H9 (cell line): ENCODE measurements around the gene ADAMTS2. TPM values are rescaled to one million over a fixed set of nuclear protein-coding genes. Genes with fewer than 3 reads are reported as not detected.

Source experiments
- DNase-seq: peaks from one replicate; pipeline ENCODE4 v3.0.0-alpha.2; 2017
- H2AFZ ChIP-seq: one replicate; pipeline ENCODE4 v1.6.1; 2013; ENCODE audit warnings: mild to moderate bottlenecking, low read length, control low read depth, moderate library complexity
- H2AK5ac ChIP-seq: 2 replicates; pipeline ENCODE4 v1.6.1; 2013; ENCODE audit warnings: low read length, control low read depth, mixed read lengths; ENCODE audit not compliant: insufficient read length
- H2BK120ac ChIP-seq: one replicate; pipeline ENCODE4 v1.6.1; 2013; ENCODE audit warnings: low read depth, mild to moderate bottlenecking, low read length, control low read depth, inconsistent platforms; ENCODE audit not compliant: poor library complexity, severe bottlenecking
- H2BK12ac ChIP-seq: 2 replicates; pipeline ENCODE4 v1.6.1; 2013; ENCODE audit warnings: low read length, control low read depth, mixed read lengths, low read depth; ENCODE audit not compliant: insufficient read length
- H2BK15ac ChIP-seq: 2 replicates; pipeline ENCODE4 v1.6.1; 2013; ENCODE audit warnings: low read depth, low read length, control low read depth
- H2BK20ac ChIP-seq: one replicate; pipeline ENCODE4 v1.6.1; 2013; ENCODE audit warnings: low read depth, mild to moderate bottlenecking, low read length, control low read depth, inconsistent platforms; ENCODE audit not compliant: poor library complexity, severe bottlenecking
- H2BK5ac ChIP-seq: 2 replicates; pipeline ENCODE4 v1.6.1; 2013; ENCODE audit warnings: low read length, control low read depth, mixed read lengths; ENCODE audit not compliant: insufficient read length
- H3K14ac ChIP-seq: 2 replicates; pipeline ENCODE4 v1.6.1; 2013; ENCODE audit warnings: low read length, control low read depth; ENCODE audit not compliant: insufficient read depth
- H3K18ac ChIP-seq: 2 replicates; pipeline ENCODE4 v1.6.1; 2013; ENCODE audit warnings: low read depth, mild to moderate bottlenecking, mixed read lengths, low read length, control low read depth; ENCODE audit not compliant: insufficient read length
- H3K23ac ChIP-seq: 2 replicates; pipeline ENCODE4 v1.6.1; 2013; ENCODE audit warnings: low read length, control low read depth, mixed read lengths, low read depth; ENCODE audit not compliant: insufficient read length
- H3K23me2 ChIP-seq: 2 replicates; pipeline ENCODE4 v1.6.1; 2013; ENCODE audit warnings: low read depth, mild to moderate bottlenecking, mixed read lengths, low read length, control low read depth; ENCODE audit not compliant: insufficient read length, poor library complexity, severe bottlenecking
- H3K27ac ChIP-seq: 2 replicates; pipeline ENCODE4 v1.5.1; 2013; ENCODE audit warnings: low read length, control low read depth, mixed read lengths, low read depth; ENCODE audit not compliant: insufficient read length
- H3K27me3 ChIP-seq: 2 replicates; pipeline ENCODE4 v1.6.1; 2013; ENCODE audit warnings: low read length, control low read depth, inconsistent platforms; ENCODE audit not compliant: insufficient read depth
- H3K4ac ChIP-seq: 2 replicates; pipeline ENCODE4 v1.6.1; 2013; ENCODE audit warnings: low read depth, mild to moderate bottlenecking, control low read depth, inconsistent platforms, low read length, moderate library complexity
- H3K4me1 ChIP-seq: 2 replicates; pipeline ENCODE4 v1.6.1; 2013; ENCODE audit warnings: low read length, control low read depth, inconsistent platforms; ENCODE audit not compliant: insufficient read depth
- H3K4me2 ChIP-seq: 2 replicates; pipeline ENCODE4 v1.6.1; 2013; ENCODE audit warnings: low read length, control low read depth, mixed read lengths; ENCODE audit not compliant: insufficient read length, insufficient read depth
- H3K56ac ChIP-seq: 2 replicates; pipeline ENCODE4 v1.6.1; 2013; ENCODE audit warnings: low read depth, mild to moderate bottlenecking, mixed read lengths, low read length, control low read depth; ENCODE audit not compliant: insufficient read length
- H3K79me1 ChIP-seq: 2 replicates; pipeline ENCODE4 v1.6.1; 2013; ENCODE audit warnings: low read depth, mild to moderate bottlenecking, moderate library complexity, low read length, control low read depth, inconsistent platforms; ENCODE audit not compliant: insufficient read depth, poor library complexity, severe bottlenecking
- H3K79me2 ChIP-seq: 2 replicates; pipeline ENCODE4 v1.6.1; 2013; ENCODE audit warnings: low read length, control low read depth, inconsistent platforms; ENCODE audit not compliant: insufficient read depth
- H3K9ac ChIP-seq: 2 replicates; pipeline ENCODE4 v1.6.1; 2013; ENCODE audit warnings: low read length, control low read depth, mixed read lengths; ENCODE audit not compliant: insufficient read length; ENCODE audit errors: extremely low read depth
- H3K9me3 ChIP-seq: one replicate; pipeline ENCODE4 v1.6.1; 2013; ENCODE audit warnings: low read depth, low read length, inconsistent platforms; ENCODE audit not compliant: control insufficient read depth
- H3T11ph ChIP-seq: one replicate; pipeline ENCODE4 v1.6.1; 2013; ENCODE audit warnings: mild to moderate bottlenecking, low read length, control low read depth, inconsistent platforms
- H4K20me1 ChIP-seq: one replicate; pipeline ENCODE4 v1.6.1; 2013; ENCODE audit not compliant: control insufficient read depth, insufficient read length, insufficient read depth
- H4K5ac ChIP-seq: 2 replicates; pipeline ENCODE4 v1.6.1; 2013; ENCODE audit warnings: low read depth, mild to moderate bottlenecking, mixed read lengths, low read length, control low read depth; ENCODE audit not compliant: insufficient read length
- H4K8ac ChIP-seq: replicated peaks from 2 replicates; pipeline ENCODE4 v1.6.1; 2013; ENCODE audit warnings: low read length, control low read depth, mixed read lengths, low read depth; ENCODE audit not compliant: insufficient read length
- H4K91ac ChIP-seq: 2 replicates; pipeline ENCODE4 v1.6.1; 2013; ENCODE audit warnings: low read depth, mild to moderate bottlenecking, moderate library complexity, mixed read lengths, low read length, control low read depth; ENCODE audit not compliant: insufficient read length
- H3K27ac Mint-ChIP-seq, 3 experiments: 2 replicates in 2 of 3; 3 replicates in 1 of 3; pipeline ENCODE4 v1.8.0; 2020 to 2021; ENCODE audit warnings: mixed read lengths in 3 of 3, mild to moderate bottlenecking in 1 of 3, moderate library complexity in 1 of 3
- H3K27me3 Mint-ChIP-seq: 2 replicates; pipeline ENCODE4 v1.8.0; 2021; ENCODE audit warnings: low read depth, mild to moderate bottlenecking, moderate library complexity, mixed read lengths
- H3K36me3 Mint-ChIP-seq, 3 experiments: 2 replicates in 2 of 3; 3 replicates in 1 of 3; pipeline ENCODE4 v1.8.0; 2020 to 2021; ENCODE audit warnings: low read depth in 3 of 3, mixed read lengths in 3 of 3; ENCODE audit not compliant: insufficient read depth in 1 of 3
- H3K4me1 Mint-ChIP-seq, 2 experiments: 2 replicates each; pipeline ENCODE4 v1.8.0; 2020; ENCODE audit warnings: mixed read lengths in 2 of 2
- H3K4me3 Mint-ChIP-seq, 2 experiments: 2 replicates in 1 of 2; 3 replicates in 1 of 2; pipeline ENCODE4 v1.8.0; 2020 to 2021; ENCODE audit warnings: mild to moderate bottlenecking in 2 of 2, mixed read lengths in 2 of 2, moderate library complexity in 1 of 2
- H3K9me3 Mint-ChIP-seq, 2 experiments: 2 replicates in 1 of 2; 3 replicates in 1 of 2; pipeline ENCODE4 v1.8.0; 2020; ENCODE audit warnings: mild to moderate bottlenecking in 2 of 2, mixed read lengths in 2 of 2, moderate library complexity in 1 of 2
- CTCF ChIP-seq: fragments of 200-600 bp; sonication (generic); conservative IDR thresholded peaks from 3 replicates; pipeline ENCODE4 v1.8.0; 2021; ENCODE audit warnings: antibody characterized with exemption, mild to moderate bottlenecking
- WGBS: extraction: QIAGEN DNeasy Blood & Tissue Kit; methylation state at CpG from one replicate; pipeline ENCODE4 v1.1.7; 2013; ENCODE audit warnings: missing lambda C conversion rate, low lambda C conversion rate, mixed read lengths; ENCODE audit not compliant: insufficient read length; ENCODE audit errors: extremely low coverage; 5-methylcytosine and 5-hydroxymethylcytosine counted together
- total RNA-seq: library from RNA; stranded (reverse); gene quantifications from 2 replicates; pipeline ENCODE4 v1.2.1, GENCODE V29; 2021

Gene ADAMTS2
- total RNA-seq, 1 experiment from 2014 or later = 5.4 TPM

- H3K23me2 ChIP-seq = no peaks in the 10 kb centered on the region
- H4K8ac ChIP-seq = no peak overlapping the region
- no peaks in the 10 kb centered on the region for H3K79me1 ChIP-seq
- H2AK5ac ChIP-seq = no peak overlapping the region
- no peak for TF ChIP-seq CTCF
- no peak overlapping the region for H2BK5ac ChIP-seq
- H3K27me3 Mint-ChIP-seq = no peaks in the 10 kb centered on the region
- no peak overlapping the region for H2BK20ac ChIP-seq
- H3K27me3 ChIP-seq = no peaks in the 10 kb centered on the region
- no peaks in the 10 kb centered on the region for H4K20me1 ChIP-seq
- peaks cover 2 to 24% (median 5%) of the 10 kb centered on the region in 3 experiments; a peak in 3 of 7 replicates for H3K36me3 Mint-ChIP-seq
- no peak overlapping the region for H3K4me3 Mint-ChIP-seq
- H2BK15ac ChIP-seq = no peak overlapping the region
- H4K91ac ChIP-seq = no peak overlapping the region
- H4K5ac ChIP-seq = no peak overlapping the region
- no peak overlapping the region for H3K27ac ChIP-seq
- no peak overlapping the region for H3K14ac ChIP-seq
- no peaks in the 10 kb centered on the region for H3K9me3 ChIP-seq
- no peaks in the 10 kb centered on the region for H3K4me1 Mint-ChIP-seq
- no peak overlapping the region for H3K4me2 ChIP-seq
- H2BK12ac ChIP-seq = no peak overlapping the region
- DNase-seq = no peak
- H3K9me3 Mint-ChIP-seq = peaks cover 6 to 36% of the 10 kb centered on the region in 2 experiments
- no peaks in the 10 kb centered on the region for H3K79me2 ChIP-seq
- H3K4ac ChIP-seq = no peak overlapping the region
- no peak overlapping the region for H3K27ac Mint-ChIP-seq
- no peak overlapping the region for H2BK120ac ChIP-seq
- no peak overlapping the region for H3T11ph ChIP-seq
- no peak overlapping the region for H3K56ac ChIP-seq
- no peak overlapping the region for H3K18ac ChIP-seq
- H3K23ac ChIP-seq = no peak overlapping the region
- H2AFZ ChIP-seq = no peak overlapping the region
- no peak overlapping the region for H3K9ac ChIP-seq
- no CpG with 5 or more reads among the region's 16 CpGs for WGBS
- no peaks in the 10 kb centered on the region for H3K4me1 ChIP-seq
Observed at GRCh38 chr5:179134511-179134910, 210.8 kb downstream of the ADAMTS2 start.
